ENCODE results near the gene KRTAP10-7. TPM values are rescaled to one million over a fixed set of nuclear protein-coding genes. Genes with fewer than 3 reads are reported as not detected.
"Not testable (repeated sequence)": the region's sequence is repeated elsewhere in the genome, so short reads cannot be mapped to it uniquely, and the experiment has no call there.

Gene KRTAP10-7
- polyA plus RNA-seq, 4 donors, result not detected

GRCh38 chr21:44568667-44569556 lies 31.5 kb upstream of the KRTAP10-7 start:
- Histone ChIP-seq H3K4me1 (ENCODE audit: control insufficient read depth in 3 of 3, insufficient read depth in 2 of 3, low read depth in 1 of 3, low read length in 2 of 3) (no peaks in the 10 kb centered on the region), H3K27ac (ENCODE audit: low read depth in 1 of 3, low read length in 2 of 3) (no peak overlapping the region), H3K36me3 (ENCODE audit: control insufficient read depth in 3 of 3, insufficient read depth in 2 of 3, low read depth in 1 of 3, low read length in 3 of 3) (no peaks in the 10 kb centered on the region), H3K9me3 (ENCODE audit: control insufficient read depth in 2 of 2, insufficient read depth in 1 of 2, low read depth in 1 of 2, low read length in 1 of 2) (peaks cover 0 to 11% of the 10 kb centered on the region in 2 donors), H3K4me3 (ENCODE audit: low read depth in 1 of 3, low read length in 3 of 3) (no peak overlapping the region), H3K27me3 (ENCODE audit: control insufficient read depth in 3 of 3, insufficient read depth in 3 of 3, low read length in 3 of 3) (peaks cover 0 to 2% (median 0%) of the 10 kb centered on the region in 3 donors)
- no peak for FAIRE-seq
- WGBS, 3 donors, result 55 to 73% (median 71%) methylated on average over 26 to 27 of the region's 27 CpGs
- DNase-seq, result no peak

DNA sequence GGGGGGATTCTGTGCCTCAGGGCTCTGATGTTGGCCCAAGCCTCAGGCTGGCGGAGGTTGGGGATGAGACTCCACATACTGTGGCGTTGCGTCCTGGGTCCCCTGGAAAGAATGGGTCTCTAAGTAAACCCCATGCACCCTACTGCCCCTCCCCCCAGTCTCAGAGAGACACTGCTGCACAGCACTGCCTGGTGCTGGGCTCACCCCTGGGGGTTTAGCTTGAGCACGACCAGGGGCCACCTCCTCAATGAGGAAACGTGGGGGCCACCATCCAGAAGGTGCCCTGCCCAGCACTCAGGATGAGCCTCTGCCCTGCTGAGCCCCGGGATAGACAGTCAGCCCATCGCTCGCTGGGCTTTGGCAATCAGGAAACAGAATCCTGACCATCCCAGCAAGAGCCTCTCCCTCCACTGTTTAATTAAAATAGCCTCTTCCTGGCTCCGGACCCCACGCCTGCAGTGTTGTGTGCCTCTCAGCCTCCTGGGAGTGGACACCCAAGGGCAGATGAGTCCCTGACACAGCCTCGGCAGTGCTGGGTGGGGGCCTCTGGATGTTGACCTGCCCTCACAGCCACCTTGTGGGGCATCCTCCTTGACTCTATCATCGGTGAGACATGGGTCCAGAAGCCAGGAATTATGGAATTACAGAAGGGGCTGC lies 30.4 kb upstream of the KRTAP10-7 start:
- no peak for FAIRE-seq
- no peak for DNase-seq
- WGBS, 3 donors, result 82 to 89% (median 88%) methylated on average over 12 of the region's 12 CpGs

DNA sequence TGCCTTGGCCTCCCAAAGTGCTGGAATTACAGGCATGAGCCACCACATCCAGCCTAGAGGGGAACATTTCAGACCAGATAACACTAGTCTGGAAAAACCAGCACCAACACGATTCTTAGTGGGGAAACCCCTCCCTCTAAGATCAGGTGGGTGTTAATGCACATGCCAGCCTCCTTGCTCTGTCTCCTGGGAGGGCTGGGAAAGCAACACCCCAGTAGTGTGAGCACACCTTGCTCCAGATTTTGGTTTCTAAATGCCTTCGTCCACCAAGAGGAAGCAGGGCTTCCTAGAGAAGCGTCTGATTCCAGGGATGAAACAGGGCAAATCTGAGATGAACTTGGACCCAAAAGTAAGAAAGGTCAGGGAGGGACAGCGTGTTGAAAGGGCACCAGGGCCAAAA lies 29.1 kb upstream of the KRTAP10-7 start:
- H3K4me1 ChIP-seq (ENCODE audit: control insufficient read depth in 3 of 3, insufficient read depth in 2 of 3, low read depth in 1 of 3, low read length in 2 of 3), result no peaks in the 10 kb centered on the region
- peaks cover 0 to 2% (median 0%) of the 10 kb centered on the region in 3 donors for H3K27me3 ChIP-seq (ENCODE audit: control insufficient read depth in 3 of 3, insufficient read depth in 3 of 3, low read length in 3 of 3)
- peaks cover 0 to 20% of the 10 kb centered on the region in 2 donors for H3K9me3 ChIP-seq (ENCODE audit: control insufficient read depth in 2 of 2, insufficient read depth in 1 of 2, low read depth in 1 of 2, low read length in 1 of 2)
- DNase-seq, result no peak
- H3K36me3 ChIP-seq (ENCODE audit: control insufficient read depth in 3 of 3, insufficient read depth in 2 of 3, low read depth in 1 of 3, low read length in 3 of 3), result no peaks in the 10 kb centered on the region
- no peak overlapping the region for H3K27ac ChIP-seq (ENCODE audit: low read depth in 1 of 3, low read length in 2 of 3)
- 65 to 76% (median 74%) methylated on average over 4 of the region's 4 CpGs for WGBS, 3 donors
- no peak for FAIRE-seq
- no peak overlapping the region for H3K4me3 ChIP-seq (ENCODE audit: low read depth in 1 of 3, low read length in 3 of 3)

More for the DNA sequence above, 30.4 kb upstream of the KRTAP10-7 start:
- H3K4me3 ChIP-seq (ENCODE audit: low read depth in 1 of 3, low read length in 3 of 3), result no peak overlapping the region
- no peak overlapping the region for H3K27ac ChIP-seq (ENCODE audit: low read depth in 1 of 3, low read length in 2 of 3)
- no peaks in the 10 kb centered on the region for H3K4me1 ChIP-seq (ENCODE audit: control insufficient read depth in 3 of 3, insufficient read depth in 2 of 3, low read depth in 1 of 3, low read length in 2 of 3)
- no peaks in the 10 kb centered on the region for H3K36me3 ChIP-seq (ENCODE audit: control insufficient read depth in 3 of 3, insufficient read depth in 2 of 3, low read depth in 1 of 3, low read length in 3 of 3)
- H3K27me3 ChIP-seq (ENCODE audit: control insufficient read depth in 3 of 3, insufficient read depth in 3 of 3, low read length in 3 of 3), result peaks cover 0 to 2% (median 0%) of the 10 kb centered on the region in 3 donors
- peaks cover 0 to 11% of the 10 kb centered on the region in 2 donors for H3K9me3 ChIP-seq (ENCODE audit: control insufficient read depth in 2 of 2, insufficient read depth in 1 of 2, low read depth in 1 of 2, low read length in 1 of 2)

GRCh38 chr21:44571844-44572782 lies 28.3 kb upstream of the KRTAP10-7 start:
- H3K4me3 ChIP-seq (ENCODE audit: low read depth in 1 of 3, low read length in 3 of 3), result no peak overlapping the region
- FAIRE-seq, result no peak
- 90 to 92% (median 92%) methylated on average over 40 of the region's 40 CpGs for WGBS, 3 donors

DNA sequence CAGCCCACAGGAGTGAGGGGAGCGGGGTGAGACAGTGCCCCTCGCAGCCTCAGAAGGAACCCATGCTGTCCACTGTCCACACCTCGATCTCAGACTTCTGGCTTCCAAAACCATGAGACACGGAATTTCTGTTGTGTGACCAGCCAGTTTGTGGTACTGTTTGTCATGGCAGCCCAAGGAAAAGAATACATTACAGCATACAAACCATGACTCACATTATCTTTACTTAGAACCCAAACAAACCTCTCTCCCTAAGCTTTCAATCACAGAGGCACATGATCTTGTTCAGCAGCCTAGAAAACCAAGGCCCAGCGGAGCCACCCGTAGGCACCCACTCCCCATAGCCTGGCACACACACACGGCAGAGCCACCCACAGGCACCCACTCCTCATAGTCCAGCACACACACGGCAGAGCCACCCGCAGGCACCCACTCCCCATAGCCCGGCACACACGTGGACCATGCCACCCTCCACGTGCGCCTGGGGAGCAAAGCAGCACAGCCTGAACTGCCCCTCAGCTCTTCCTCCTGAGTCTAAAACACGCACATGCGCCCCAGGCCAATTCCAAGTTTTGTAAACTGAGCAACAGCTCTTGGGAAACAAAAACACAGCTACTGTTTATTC lies 27.3 kb upstream of the KRTAP10-7 start:
- no peak for DNase-seq
- peaks cover 0 to 29% of the 10 kb centered on the region in 2 donors for H3K9me3 ChIP-seq (ENCODE audit: control insufficient read depth in 2 of 2, insufficient read depth in 1 of 2, low read depth in 1 of 2, low read length in 1 of 2)
- H3K27me3 ChIP-seq (ENCODE audit: control insufficient read depth in 3 of 3, insufficient read depth in 3 of 3, low read length in 3 of 3), result peaks cover 0 to 2% (median 0%) of the 10 kb centered on the region in 3 donors
- 81 to 87% (median 83%) methylated on average over 15 of the region's 15 CpGs for WGBS, 3 donors
- H3K4me3 ChIP-seq (ENCODE audit: low read depth in 1 of 3, low read length in 3 of 3), result no peak overlapping the region
- no peaks in the 10 kb centered on the region for H3K4me1 ChIP-seq (ENCODE audit: control insufficient read depth in 3 of 3, insufficient read depth in 2 of 3, low read depth in 1 of 3, low read length in 2 of 3)
- FAIRE-seq, result no peak
- H3K27ac ChIP-seq (ENCODE audit: low read depth in 1 of 3, low read length in 2 of 3), result no peak overlapping the region
- H3K36me3 ChIP-seq (ENCODE audit: control insufficient read depth in 3 of 3, insufficient read depth in 2 of 3, low read depth in 1 of 3, low read length in 3 of 3), result no peaks in the 10 kb centered on the region

More at GRCh38 chr21:44571844-44572782, 28.3 kb upstream of the KRTAP10-7 start:
- Histone ChIP-seq H3K4me1 (ENCODE audit: control insufficient read depth in 3 of 3, insufficient read depth in 2 of 3, low read depth in 1 of 3, low read length in 2 of 3) (no peaks in the 10 kb centered on the region), H3K9me3 (ENCODE audit: control insufficient read depth in 2 of 2, insufficient read depth in 1 of 2, low read depth in 1 of 2, low read length in 1 of 2) (peaks cover 0 to 25% of the 10 kb centered on the region in 2 donors), H3K27ac (ENCODE audit: low read depth in 1 of 3, low read length in 2 of 3) (no peak overlapping the region), H3K27me3 (ENCODE audit: control insufficient read depth in 3 of 3, insufficient read depth in 3 of 3, low read length in 3 of 3) (peaks cover 0 to 2% (median 0%) of the 10 kb centered on the region in 3 donors), H3K36me3 (ENCODE audit: control insufficient read depth in 3 of 3, insufficient read depth in 2 of 3, low read depth in 1 of 3, low read length in 3 of 3) (no peaks in the 10 kb centered on the region)
- DNase-seq, result no peak

DNA sequence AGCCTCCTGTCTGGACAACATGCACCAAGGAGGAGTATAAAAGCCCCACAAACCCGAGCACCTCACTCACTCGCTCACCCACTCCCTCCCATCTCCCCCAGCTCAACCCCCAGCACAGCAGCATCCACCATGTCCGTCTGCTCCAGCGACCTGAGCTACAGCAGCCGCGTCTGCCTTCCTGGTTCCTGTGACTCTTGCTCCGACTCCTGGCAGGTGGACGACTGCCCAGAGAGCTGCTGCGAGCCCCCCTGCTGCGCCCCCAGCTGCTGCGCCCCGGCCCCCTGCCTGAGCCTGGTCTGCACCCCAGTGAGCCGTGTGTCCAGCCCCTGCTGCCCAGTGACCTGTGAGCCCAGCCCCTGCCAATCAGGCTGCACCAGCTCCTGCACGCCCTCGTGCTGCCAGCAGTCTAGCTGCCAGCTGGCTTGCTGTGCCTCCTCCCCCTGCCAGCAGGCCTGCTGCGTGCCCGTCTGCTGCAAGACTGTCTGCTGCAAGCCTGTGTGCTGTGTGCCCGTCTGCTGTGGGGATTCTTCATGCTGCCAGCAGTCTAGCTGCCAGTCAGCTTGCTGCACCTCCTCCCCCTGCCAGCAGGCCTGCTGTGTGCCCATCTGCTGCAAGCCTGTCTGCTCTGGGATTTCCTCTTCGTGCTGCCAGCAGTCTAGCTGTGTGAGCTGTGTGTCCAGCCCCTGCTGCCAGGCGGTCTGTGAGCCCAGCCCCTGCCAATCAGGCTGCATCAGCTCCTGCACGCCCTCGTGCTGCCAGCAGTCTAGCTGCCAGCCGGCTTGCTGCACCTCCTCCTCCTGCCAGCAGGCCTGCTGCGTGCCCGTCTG lies 26.6 kb upstream of the KRTAP10-7 start, which contains the start of gene KRTAP10-4:
KRTAP10-4 (plus strand) TSS at position 100 of the 827 bp plus-strand sequence; CDS start at position 130, 30 bp downstream.
- H3K9me3 ChIP-seq (ENCODE audit: control insufficient read depth in 2 of 2, insufficient read depth in 1 of 2, low read depth in 1 of 2, low read length in 1 of 2), result peaks cover 0 to 34% of the 10 kb centered on the region in 2 donors
- not testable (repeated sequence) for H3K4me1 ChIP-seq (ENCODE audit: control insufficient read depth in 3 of 3, insufficient read depth in 2 of 3, low read depth in 1 of 3, low read length in 2 of 3); DNase-seq; H3K27ac ChIP-seq (ENCODE audit: low read depth in 1 of 3, low read length in 2 of 3); H3K36me3 ChIP-seq (ENCODE audit: control insufficient read depth in 3 of 3, insufficient read depth in 2 of 3, low read depth in 1 of 3, low read length in 3 of 3); H3K4me3 ChIP-seq (ENCODE audit: low read depth in 1 of 3, low read length in 3 of 3); H3K27me3 ChIP-seq (ENCODE audit: control insufficient read depth in 3 of 3, insufficient read depth in 3 of 3, low read length in 3 of 3); FAIRE-seq
- 36 to 64% (median 36%) methylated on average over 21 to 22 of the region's 25 CpGs for WGBS, 3 donors
